LNCaP clone FGC (cell line): ENCODE results near the gene AP4S1.

ENCODE experiments used
- DNase-seq: peaks from one replicate; pipeline ENCODE4 v3.0.0-alpha.2; 2011; ENCODE audit warnings: low read depth
- H3K4me3 ChIP-seq: 2 replicates; pipeline ENCODE4 v1.5.1; 2011; ENCODE audit warnings: mild to moderate bottlenecking, low read depth, low read length, control low read depth
- CTCF ChIP-seq: IDR thresholded peaks from 2 replicates; pipeline ENCODE4 v1.5.1; 2012; ENCODE audit warnings: mild to moderate bottlenecking; ENCODE audit not compliant: control insufficient read depth, insufficient read depth; ENCODE audit errors: extremely low read depth

The AP4S1 gene

GRCh38 chr14:31106768-31107167, 81.3 kb downstream of the AP4S1 start:
- DNase-seq: no peak
- TF ChIP-seq CTCF: no peak
- H3K4me3 ChIP-seq: no peak overlapping the region

- DNase-seq: no peak
- H3K4me3 ChIP-seq: no peak overlapping the region
- TF ChIP-seq CTCF: no peak
Measured at GRCh38 chr14:31109257-31109656, 83.8 kb downstream of the AP4S1 start.

GRCh38 chr14:31110872-31111271, 85.4 kb downstream of the AP4S1 start:
- no peak for DNase-seq
- TF ChIP-seq CTCF: no peak
- no peak overlapping the region for H3K4me3 ChIP-seq

DNA sequence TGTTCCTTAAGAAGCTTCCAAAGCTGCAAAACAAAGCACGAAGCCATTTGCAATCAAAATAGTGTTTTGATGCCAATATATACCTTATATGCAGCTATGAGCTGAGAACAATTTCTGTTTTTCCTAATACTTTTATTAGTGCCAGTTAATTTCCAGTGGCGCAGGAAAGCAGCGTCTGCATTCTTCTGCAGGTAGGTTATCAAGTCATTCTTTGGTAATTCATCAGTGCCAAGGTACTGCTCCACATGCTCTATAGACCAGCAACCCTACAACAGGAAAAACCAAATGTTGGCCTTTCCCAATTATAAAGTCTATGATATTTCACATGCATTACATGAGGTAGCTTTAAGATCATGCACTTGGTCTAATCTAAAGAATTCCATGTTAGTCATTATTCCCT, 88.3 kb downstream of the AP4S1 start:
- no peak overlapping the region for H3K4me3 ChIP-seq
- TF ChIP-seq CTCF: no peak
- no peak for DNase-seq

GRCh38 chr14:31118892-31119291, 93.4 kb downstream of the AP4S1 start:
- H3K4me3 ChIP-seq: no peak overlapping the region
- DNase-seq: no peak
- TF ChIP-seq CTCF: no peak

GRCh38 chr14:31122098-31122611, 96.7 kb downstream of the AP4S1 start:
- no peak for DNase-seq
- no peak for TF ChIP-seq CTCF
- no peak overlapping the region for H3K4me3 ChIP-seq

GRCh38 chr14:31122921-31123320, 97.5 kb downstream of the AP4S1 start:
- H3K4me3 ChIP-seq: no peak overlapping the region
- TF ChIP-seq CTCF: no peak
- DNase-seq: no peak
